Ishikawa (cell line): ENCODE data around the gene AP2M1.
A peak's percentile ranks its signal among the peaks of the same experiment; 100 is the strongest.

Source experiments
- CEBPB ChIP-seq: IDR thresholded peaks from 2 replicates; pipeline ENCODE4 v1.6.1; 2012
- CREB1 ChIP-seq: IDR thresholded peaks from 2 replicates; pipeline ENCODE4 v1.6.1; 2012; ENCODE audit warnings: low read depth
- EGR1 ChIP-seq: IDR thresholded peaks from 2 replicates; pipeline ENCODE4 v1.6.1; 2012
- EP300 ChIP-seq: IDR thresholded peaks from 2 replicates; pipeline ENCODE4 v1.6.1; 2012; ENCODE audit warnings: borderline replicate concordance
- FOXM1 ChIP-seq: IDR thresholded peaks from 2 replicates; pipeline ENCODE4 v1.6.1; 2012; ENCODE audit warnings: low read depth, borderline replicate concordance
- MAX ChIP-seq: IDR thresholded peaks from 2 replicates; pipeline ENCODE4 v1.6.1; 2012
- NFIC ChIP-seq: IDR thresholded peaks from 2 replicates; pipeline ENCODE4 v1.6.1; 2012
- RAD21 ChIP-seq: IDR thresholded peaks from 2 replicates; pipeline ENCODE4 v1.6.1; 2012; ENCODE audit warnings: low read depth
- REST ChIP-seq: IDR thresholded peaks from 2 replicates; pipeline ENCODE4 v1.6.1; 2012; ENCODE audit warnings: low read depth, mild to moderate bottlenecking
- TAF1 ChIP-seq: IDR thresholded peaks from 2 replicates; pipeline ENCODE4 v1.6.1; 2012; ENCODE audit warnings: low read depth, mild to moderate bottlenecking
- TCF12 ChIP-seq: IDR thresholded peaks from 2 replicates; pipeline ENCODE4 v1.6.1; 2012; ENCODE audit warnings: low read depth
- TEAD4 ChIP-seq: IDR thresholded peaks from 2 replicates; pipeline ENCODE4 v1.6.1; 2012
- USF1 ChIP-seq: IDR thresholded peaks from 2 replicates; pipeline ENCODE4 v1.6.1; 2012
- YY1 ChIP-seq: IDR thresholded peaks from 2 replicates; pipeline ENCODE4 v1.6.1; 2012; ENCODE audit warnings: low read depth
- ZBTB7A ChIP-seq: IDR thresholded peaks from 2 replicates; pipeline ENCODE4 v1.6.1; 2012; ENCODE audit warnings: low read depth

AP2M1 gene

GRCh38 chr3:184184546-184185230 is 10.0 kb downstream of the AP2M1 start:
- no peak for TF ChIP-seq RAD21
- TF ChIP-seq REST = no peak
- no peak for TF ChIP-seq USF1
- TF ChIP-seq EGR1 = no peak
- TF ChIP-seq TEAD4 = no peak
- no peak for TF ChIP-seq MAX
- TF ChIP-seq NFIC = no peak
- TF ChIP-seq ZBTB7A = no peak
- TF ChIP-seq CEBPB = no peak
- TF ChIP-seq TCF12 = no peak
- TF ChIP-seq YY1 = no peak
- TF ChIP-seq EP300 = no peak
- no peak for TF ChIP-seq FOXM1
- no peak for TF ChIP-seq TAF1
- no peak for TF ChIP-seq CREB1

- TF ChIP-seq TEAD4 (peak; percentile 12; the same call in 1 of the 2 replicates), TCF12 (peak; percentile 70), FOXM1 (no peak), NFIC (no peak), EP300 (no peak), CREB1 (no peak), RAD21 (no peak), USF1 (peak; percentile 89), REST (no peak), ZBTB7A (peak; percentile 33; the same call in 1 of the 2 replicates), YY1 (no peak), MAX (peak; percentile 96), CEBPB (no peak), TAF1 (no peak), EGR1 (no peak)
Measured at GRCh38 chr3:184185461-184186183, 11.0 kb downstream of the AP2M1 start.

- no peak for TF ChIP-seq TEAD4
- TF ChIP-seq MAX = no peak
- TF ChIP-seq NFIC = no peak; the same call in 1 of the 2 replicates
- TF ChIP-seq REST = no peak
- TF ChIP-seq TCF12 = no peak
- TF ChIP-seq RAD21 = no peak
- 0 out of 2 replicates have a peak, but pooled peaks have one; percentile 15 for TF ChIP-seq ZBTB7A
- 0 out of 2 replicates have a peak, but pooled peaks have one; percentile 5 for TF ChIP-seq EP300
- TF ChIP-seq CREB1 = no peak
- TF ChIP-seq TAF1 = peak; percentile 94
- TF ChIP-seq EGR1 = no peak; the same call in 1 of the 2 replicates
- TF ChIP-seq USF1 = no peak
- TF ChIP-seq YY1 = peak; percentile 97
- no peak for TF ChIP-seq FOXM1
- no peak for TF ChIP-seq CEBPB
Measured at GRCh38 chr3:184186184-184186901, 11.7 kb downstream of the AP2M1 start, which contains the start of gene ABCF3. Gene ABCF3 (plus strand): TSS chr3:184186199. CDS start chr3:184186208, 9 bp downstream.
